GM19455 (cell line): ENCODE results near the gene RRAGB.
"Not testable (repeated sequence)": the region's sequence is repeated elsewhere in the genome, so short reads cannot be mapped to it uniquely, and the experiment has no call there.

Source experiments
- ATAC-seq: cut with Tn5 transposase; IDR thresholded peaks from one replicate; pipeline ENCODE4 v1.9.1; 2021; ENCODE audit not compliant: unreplicated experiment

RRAGB gene

GRCh38 chrX:55717521-55718497 is at the start of gene RRAGB:
Gene RRAGB (plus strand): TSS chrX:55717749. CDS start chrX:55718328, 579 bp downstream.
- peak; percentile 96 for ATAC-seq

GRCh38 chrX:55668084-55668483 is 49.5 kb upstream of the RRAGB start:
- ATAC-seq, result no peak

GRCh38 chrX:55688579-55688978 is 29.0 kb upstream of the RRAGB start:
- ATAC-seq, result not testable (repeated sequence)

GRCh38 chrX:55695227-55696018 is 22.1 kb upstream of the RRAGB start:
- no peak for ATAC-seq

GRCh38 chrX:55697381-55697780 is 20.2 kb upstream of the RRAGB start:
- no peak for ATAC-seq

GRCh38 chrX:55702671-55703070 is 14.9 kb upstream of the RRAGB start:
- ATAC-seq, result no peak

- not testable (repeated sequence) for ATAC-seq
Measured at GRCh38 chrX:55703436-55703835, 14.1 kb upstream of the RRAGB start.

- not testable (repeated sequence) for ATAC-seq
Measured at GRCh38 chrX:55705066-55705465, 12.5 kb upstream of the RRAGB start.

GRCh38 chrX:55709735-55710134 is 7.8 kb upstream of the RRAGB start:
- ATAC-seq, result no peak

GRCh38 chrX:55710701-55711100 is 6.8 kb upstream of the RRAGB start:
- no peak for ATAC-seq

GRCh38 chrX:55713631-55714030 is 3.9 kb upstream of the RRAGB start:
- ATAC-seq, result no peak

GRCh38 chrX:55714161-55714560 is 3.4 kb upstream of the RRAGB start:
- ATAC-seq, result no peak

GRCh38 chrX:55715847-55716246 is 1.7 kb upstream of the RRAGB start:
- no peak for ATAC-seq

GRCh38 chrX:55716937-55717336 is 612 bp upstream of the RRAGB start:
- ATAC-seq, result no peak

- ATAC-seq, result no peak
Measured at GRCh38 chrX:55731826-55732225, 14.3 kb downstream of the RRAGB start.

GRCh38 chrX:55738969-55739368 is 21.4 kb downstream of the RRAGB start:
- no peak for ATAC-seq

- no peak for ATAC-seq
Measured at GRCh38 chrX:55742649-55743048, 25.1 kb downstream of the RRAGB start.

GRCh38 chrX:55748463-55748862 is 30.9 kb downstream of the RRAGB start:
- not testable (repeated sequence) for ATAC-seq

GRCh38 chrX:55750256-55750655 is 32.7 kb downstream of the RRAGB start:
- ATAC-seq, result no peak

GRCh38 chrX:55754861-55755294 is 37.3 kb downstream of the RRAGB start:
- peak; percentile 95 for ATAC-seq

- ATAC-seq, result no peak
Measured at GRCh38 chrX:55758033-55758432, 40.5 kb downstream of the RRAGB start.

GRCh38 chrX:55759478-55759877 is 41.9 kb downstream of the RRAGB start:
- no peak for ATAC-seq
